Choroid plexus epithelial cell (primary cell): ENCODE measurements around the gene MON2.

ENCODE experiments used
- DNase-seq: peaks from one replicate; pipeline ENCODE4 v3.0.0-alpha.2; 2010; ENCODE audit warnings: low read depth
- H3K4me3 ChIP-seq: 2 replicates; pipeline ENCODE4 v1.5.1; 2011; ENCODE audit warnings: low read depth, mild to moderate bottlenecking, control low read depth, low read length, moderate library complexity
- TF ChIP-seq, protein P1 (sequence below): conservative IDR thresholded peaks from 2 replicates; pipeline ENCODE4 v1.5.1; 2011; ENCODE audit warnings: low read depth, mild to moderate bottlenecking, control low read depth, inconsistent platforms, low read length, moderate library complexity

Gene MON2

DNA sequence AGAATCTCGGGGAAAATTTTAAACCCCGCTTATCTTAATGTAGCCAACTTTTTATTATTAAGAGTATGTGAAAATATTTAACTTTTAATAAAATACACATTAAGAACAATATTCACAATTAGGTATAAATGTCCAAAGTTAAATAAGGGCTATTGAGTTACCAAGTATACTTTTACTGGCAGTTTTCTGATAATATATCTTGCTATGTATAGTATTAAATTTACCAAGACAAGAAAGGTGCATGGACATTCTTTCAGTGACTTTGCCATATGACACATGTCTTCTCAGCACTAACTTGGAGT, 115.4 kb downstream of the MON2 start:
- DNase-seq = no peak
- no peak overlapping the region for H3K4me3 ChIP-seq
- TF ChIP-seq, protein P1, sequence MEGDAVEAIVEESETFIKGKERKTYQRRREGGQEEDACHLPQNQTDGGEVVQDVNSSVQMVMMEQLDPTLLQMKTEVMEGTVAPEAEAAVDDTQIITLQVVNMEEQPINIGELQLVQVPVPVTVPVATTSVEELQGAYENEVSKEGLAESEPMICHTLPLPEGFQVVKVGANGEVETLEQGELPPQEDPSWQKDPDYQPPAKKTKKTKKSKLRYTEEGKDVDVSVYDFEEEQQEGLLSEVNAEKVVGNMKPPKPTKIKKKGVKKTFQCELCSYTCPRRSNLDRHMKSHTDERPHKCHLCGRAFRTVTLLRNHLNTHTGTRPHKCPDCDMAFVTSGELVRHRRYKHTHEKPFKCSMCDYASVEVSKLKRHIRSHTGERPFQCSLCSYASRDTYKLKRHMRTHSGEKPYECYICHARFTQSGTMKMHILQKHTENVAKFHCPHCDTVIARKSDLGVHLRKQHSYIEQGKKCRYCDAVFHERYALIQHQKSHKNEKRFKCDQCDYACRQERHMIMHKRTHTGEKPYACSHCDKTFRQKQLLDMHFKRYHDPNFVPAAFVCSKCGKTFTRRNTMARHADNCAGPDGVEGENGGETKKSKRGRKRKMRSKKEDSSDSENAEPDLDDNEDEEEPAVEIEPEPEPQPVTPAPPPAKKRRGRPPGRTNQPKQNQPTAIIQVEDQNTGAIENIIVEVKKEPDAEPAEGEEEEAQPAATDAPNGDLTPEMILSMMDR = no peak

DNA sequence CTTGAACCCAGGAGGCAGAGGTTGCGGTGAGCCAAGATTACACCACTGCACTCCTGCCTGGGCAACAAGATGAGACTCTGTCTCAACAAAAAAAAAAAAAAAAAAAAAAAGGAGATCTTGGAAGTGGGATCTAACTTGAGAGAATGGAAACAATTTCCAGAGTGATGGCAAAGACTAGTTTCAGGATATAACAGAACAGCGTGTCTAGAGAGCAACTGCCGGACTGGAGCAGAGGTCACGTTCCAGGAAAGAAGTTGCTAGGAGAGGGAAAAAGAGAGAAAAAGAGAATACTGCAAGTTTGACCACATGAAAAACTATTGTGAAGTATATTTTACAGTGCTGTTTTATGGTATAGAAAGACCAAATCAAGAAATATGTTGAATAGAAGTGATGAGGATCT, 118.0 kb downstream of the MON2 start:
- TF ChIP-seq, protein P1 = no peak
- no peak for DNase-seq
- H3K4me3 ChIP-seq = no peak overlapping the region

DNA sequence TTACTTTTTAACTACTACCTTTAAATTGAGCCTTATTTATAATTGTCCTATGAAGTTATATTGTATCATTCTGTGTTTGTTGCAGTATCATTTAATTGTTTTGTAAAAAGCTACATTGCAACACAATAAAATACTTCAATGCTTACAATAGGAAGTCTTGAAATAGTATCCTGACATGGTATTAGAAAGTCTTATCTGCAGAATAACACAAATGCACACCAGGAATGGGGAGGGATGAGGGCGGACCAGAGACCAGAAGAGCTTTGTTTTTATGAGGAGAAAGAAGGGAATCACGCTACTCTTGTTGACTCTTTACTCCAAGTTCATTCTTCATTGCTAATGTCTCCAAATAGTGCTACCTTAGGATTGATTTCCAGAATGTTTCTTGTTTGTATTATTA, 120.2 kb downstream of the MON2 start:
- DNase-seq = peak; percentile 38
- H3K4me3 ChIP-seq = no peak overlapping the region
- TF ChIP-seq, protein P1 = no peak

DNA sequence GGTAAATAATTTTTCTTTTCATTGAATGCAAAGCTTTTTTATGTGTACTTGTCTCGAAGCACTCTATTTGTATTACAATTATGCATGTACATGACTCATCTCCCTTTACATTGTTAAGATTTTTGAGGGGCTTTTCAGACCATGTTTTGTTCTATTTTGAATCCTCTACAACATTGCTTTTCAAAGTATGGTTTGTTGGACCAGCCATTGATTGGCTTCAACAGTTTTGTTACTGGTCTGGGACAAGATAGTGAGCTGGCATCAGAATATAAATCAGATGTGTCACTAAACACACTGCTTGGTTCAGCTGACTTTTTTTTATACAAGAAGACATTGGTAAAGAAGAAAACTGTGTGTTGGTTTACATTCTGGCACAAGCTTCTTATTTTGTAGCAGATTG, 122.3 kb downstream of the MON2 start:
- H3K4me3 ChIP-seq = no peak overlapping the region
- DNase-seq = peak; percentile 45
- TF ChIP-seq, protein P1 = no peak

DNA sequence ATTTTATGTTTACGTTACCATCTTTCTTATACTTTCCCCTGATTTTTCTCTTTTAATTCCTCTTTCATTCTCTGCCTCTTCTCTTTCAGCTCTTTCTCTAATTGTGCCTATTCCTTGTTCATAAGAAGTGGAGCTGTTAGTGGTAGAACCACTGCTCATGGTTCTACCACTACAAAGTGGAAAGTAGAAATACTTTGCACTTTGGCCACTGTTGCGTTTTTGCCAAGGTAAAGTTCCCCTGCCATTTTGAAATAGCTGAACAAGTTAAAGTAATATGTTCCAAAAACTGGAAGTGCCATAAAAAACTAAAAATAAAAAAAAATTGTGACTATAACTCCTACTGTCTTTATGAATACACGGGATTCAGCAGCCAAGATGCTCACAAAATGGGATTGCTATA, 130.6 kb downstream of the MON2 start:
- TF ChIP-seq, protein P1 = no peak
- DNase-seq = no peak

DNA sequence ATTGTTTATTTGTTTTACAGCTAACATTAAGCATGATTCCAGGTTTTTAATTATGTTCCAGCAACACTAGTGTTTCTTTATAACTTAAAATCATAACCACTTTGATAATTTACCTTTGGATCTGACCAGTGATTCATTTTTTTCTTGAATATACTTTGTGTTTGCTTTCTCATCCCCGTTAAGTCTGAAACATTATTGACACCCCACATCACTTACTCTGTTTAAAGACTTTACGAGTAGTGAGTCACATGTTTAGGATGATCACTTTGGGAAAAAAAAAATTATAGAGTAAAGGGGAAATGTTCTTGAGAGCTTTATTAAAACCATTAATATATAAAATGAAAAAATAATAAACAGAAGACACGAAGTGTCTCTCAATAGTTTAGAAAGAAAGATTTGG, 132.2 kb downstream of the MON2 start:
- no peak overlapping the region for H3K4me3 ChIP-seq
- TF ChIP-seq, protein P1 = no peak
- DNase-seq = no peak

More for the DNA sequence above, 130.6 kb downstream of the MON2 start:
- H3K4me3 ChIP-seq = no peak overlapping the region

DNA sequence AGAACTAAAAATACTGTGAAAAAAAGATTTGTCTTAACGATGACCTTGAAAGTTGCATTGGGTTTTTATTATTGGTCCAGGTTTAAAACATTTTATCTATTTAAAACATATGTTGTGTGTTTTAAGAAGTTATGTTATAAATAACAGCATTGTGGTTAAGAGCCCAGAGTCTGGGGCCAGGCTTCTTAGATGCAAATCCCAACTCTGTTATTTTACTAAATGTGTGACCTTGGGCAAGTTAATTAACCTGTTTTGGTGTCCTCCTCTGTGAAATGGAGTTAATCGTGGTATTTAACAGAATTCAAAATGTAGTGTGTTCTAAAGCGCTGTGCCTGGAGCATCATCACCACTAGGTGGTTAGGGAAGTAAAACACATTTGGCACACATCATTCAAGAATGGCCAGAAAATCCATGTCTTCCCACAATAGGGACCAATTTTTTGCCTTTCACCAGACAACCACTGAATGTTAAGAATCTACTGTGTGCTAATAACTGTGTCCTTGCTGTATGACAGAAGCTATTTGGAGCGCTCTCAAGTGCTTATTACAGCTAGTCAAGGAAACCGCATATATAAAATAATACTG, 133.3 kb downstream of the MON2 start:
- TF ChIP-seq, protein P1 = peak; percentile 52
- peak; percentile 31 for DNase-seq
- H3K4me3 ChIP-seq = no peak overlapping the region
